Measurements from ENCODE around the gene NAB1. TPM values are rescaled to one million over a fixed set of nuclear protein-coding genes. Genes with fewer than 3 reads are reported as not detected.

The NAB1 gene
- total and polyA plus RNA-seq, 7 donors = 2.6 to 16.9 (median 7.2) TPM

- no peaks in the 10 kb centered on the region for H3K9me3 ChIP-seq
- no peak for ATAC-seq
- H3K27ac ChIP-seq = no peak overlapping the region
- no peak overlapping the region for H3K4me3 ChIP-seq
- H3K27me3 ChIP-seq (ENCODE audit: insufficient read depth in 3 of 3, low read length in 2 of 3) = no peaks in the 10 kb centered on the region
- intact Hi-C loops (cut with DNase I) = no loop called here
- TF ChIP-seq, protein P1, sequence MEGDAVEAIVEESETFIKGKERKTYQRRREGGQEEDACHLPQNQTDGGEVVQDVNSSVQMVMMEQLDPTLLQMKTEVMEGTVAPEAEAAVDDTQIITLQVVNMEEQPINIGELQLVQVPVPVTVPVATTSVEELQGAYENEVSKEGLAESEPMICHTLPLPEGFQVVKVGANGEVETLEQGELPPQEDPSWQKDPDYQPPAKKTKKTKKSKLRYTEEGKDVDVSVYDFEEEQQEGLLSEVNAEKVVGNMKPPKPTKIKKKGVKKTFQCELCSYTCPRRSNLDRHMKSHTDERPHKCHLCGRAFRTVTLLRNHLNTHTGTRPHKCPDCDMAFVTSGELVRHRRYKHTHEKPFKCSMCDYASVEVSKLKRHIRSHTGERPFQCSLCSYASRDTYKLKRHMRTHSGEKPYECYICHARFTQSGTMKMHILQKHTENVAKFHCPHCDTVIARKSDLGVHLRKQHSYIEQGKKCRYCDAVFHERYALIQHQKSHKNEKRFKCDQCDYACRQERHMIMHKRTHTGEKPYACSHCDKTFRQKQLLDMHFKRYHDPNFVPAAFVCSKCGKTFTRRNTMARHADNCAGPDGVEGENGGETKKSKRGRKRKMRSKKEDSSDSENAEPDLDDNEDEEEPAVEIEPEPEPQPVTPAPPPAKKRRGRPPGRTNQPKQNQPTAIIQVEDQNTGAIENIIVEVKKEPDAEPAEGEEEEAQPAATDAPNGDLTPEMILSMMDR (IDR thresholded peaks at IDR 0.05) = no peak
- H3K36me3 ChIP-seq (ENCODE audit: insufficient read depth in 1 of 2, low read depth in 1 of 2) = no peaks in the 10 kb centered on the region
- 98 to 100% (median 100%) methylated on average over 1 of the region's 1 CpG for WGBS, 3 donors
- DNase-seq = no peak
- no peaks in the 10 kb centered on the region for H3K4me1 ChIP-seq
Measured at GRCh38 chr2:190716176-190716807, 67.4 kb downstream of the NAB1 start.

- intact Hi-C loops (cut with DNase I) = no loop called here
- Histone ChIP-seq H3K9me3 (no peaks in the 10 kb centered on the region), H3K4me1 (no peaks in the 10 kb centered on the region), H3K36me3 (ENCODE audit: insufficient read depth in 1 of 2, low read depth in 1 of 2) (no peaks in the 10 kb centered on the region), H3K27me3 (ENCODE audit: insufficient read depth in 3 of 3, low read length in 2 of 3) (no peaks in the 10 kb centered on the region), H3K27ac (no peak overlapping the region), H3K4me3 (no peak overlapping the region)
- DNase-seq (no peak), ATAC-seq (no peak)
- TF ChIP-seq, protein P1 (IDR thresholded peaks at IDR 0.05) = no peak
- 68 to 81% (median 81%) methylated on average over 3 of the region's 3 CpGs for WGBS, 3 donors
Measured at GRCh38 chr2:190717306-190717705, 68.4 kb downstream of the NAB1 start.

- intact Hi-C loops (cut with DNase I) = no loop called here
- WGBS, 3 donors = 58 to 77% (median 59%) methylated on average over 15 of the region's 15 CpGs
- TF ChIP-seq, protein P1 (IDR thresholded peaks at IDR 0.05) = no peak
- Histone ChIP-seq H3K36me3 (ENCODE audit: insufficient read depth in 1 of 2, low read depth in 1 of 2) (no peaks in the 10 kb centered on the region), H3K9me3 (no peaks in the 10 kb centered on the region), H3K27ac (no peak overlapping the region), H3K27me3 (ENCODE audit: insufficient read depth in 3 of 3, low read length in 2 of 3) (no peaks in the 10 kb centered on the region), H3K4me1 (no peaks in the 10 kb centered on the region), H3K4me3 (peak overlapping the region; percentile 6)
- no peak for DNase-seq
- ATAC-seq = no peak
Measured at GRCh38 chr2:190717764-190718651, 69.1 kb downstream of the NAB1 start.

- Histone ChIP-seq H3K4me3 (peak overlapping the region; percentile 6), H3K27me3 (ENCODE audit: insufficient read depth in 3 of 3, low read length in 2 of 3) (peaks cover 0 to 2% (median 0%) of the 10 kb centered on the region in 3 donors), H3K4me1 (no peaks in the 10 kb centered on the region), H3K27ac (no peak overlapping the region), H3K36me3 (ENCODE audit: insufficient read depth in 1 of 2, low read depth in 1 of 2) (no peaks in the 10 kb centered on the region), H3K9me3 (no peaks in the 10 kb centered on the region)
- intact Hi-C loops (cut with DNase I) = no loop called here
- DNase-seq = peak; percentile 32 to 59
- WGBS, 3 donors = 11 to 24% (median 16%) methylated on average over 7 of the region's 7 CpGs
- ATAC-seq = peak; percentile 75 to 89 (median 84)
- TF ChIP-seq, protein P1 (IDR thresholded peaks at IDR 0.05) = no peak
Measured at GRCh38 chr2:190718652-190719526, 70.0 kb downstream of the NAB1 start.
